ENCODE measurements around the gene YAE1.

The YAE1 gene

GRCh38 chr7:39567294-39567693 is 1.1 kb downstream of the YAE1 start:
- TF ChIP-seq CTCF (IDR thresholded peaks at IDR 0.05; ENCODE audit: low read depth, low read length), result no peak

GRCh38 chr7:39574673-39575349 is 8.6 kb downstream of the YAE1 start:
- TF ChIP-seq CTCF (IDR thresholded peaks at IDR 0.05; ENCODE audit: low read depth, low read length), result no peak

More at GRCh38 chr7:39567294-39567693, 1.1 kb downstream of the YAE1 start:
- H3K4me3 ChIP-seq (ENCODE audit: low read depth, low read length), result peak overlapping the region; percentile 76

GRCh38 chr7:39577229-39577874 is 11.1 kb downstream of the YAE1 start:
- no peak for TF ChIP-seq CTCF (IDR thresholded peaks at IDR 0.05; ENCODE audit: low read depth, low read length)
- no peak overlapping the region for H3K4me3 ChIP-seq (ENCODE audit: low read depth, low read length)

More at GRCh38 chr7:39574673-39575349, 8.6 kb downstream of the YAE1 start:
- H3K4me3 ChIP-seq (ENCODE audit: low read depth, low read length), result no peak overlapping the region

DNA sequence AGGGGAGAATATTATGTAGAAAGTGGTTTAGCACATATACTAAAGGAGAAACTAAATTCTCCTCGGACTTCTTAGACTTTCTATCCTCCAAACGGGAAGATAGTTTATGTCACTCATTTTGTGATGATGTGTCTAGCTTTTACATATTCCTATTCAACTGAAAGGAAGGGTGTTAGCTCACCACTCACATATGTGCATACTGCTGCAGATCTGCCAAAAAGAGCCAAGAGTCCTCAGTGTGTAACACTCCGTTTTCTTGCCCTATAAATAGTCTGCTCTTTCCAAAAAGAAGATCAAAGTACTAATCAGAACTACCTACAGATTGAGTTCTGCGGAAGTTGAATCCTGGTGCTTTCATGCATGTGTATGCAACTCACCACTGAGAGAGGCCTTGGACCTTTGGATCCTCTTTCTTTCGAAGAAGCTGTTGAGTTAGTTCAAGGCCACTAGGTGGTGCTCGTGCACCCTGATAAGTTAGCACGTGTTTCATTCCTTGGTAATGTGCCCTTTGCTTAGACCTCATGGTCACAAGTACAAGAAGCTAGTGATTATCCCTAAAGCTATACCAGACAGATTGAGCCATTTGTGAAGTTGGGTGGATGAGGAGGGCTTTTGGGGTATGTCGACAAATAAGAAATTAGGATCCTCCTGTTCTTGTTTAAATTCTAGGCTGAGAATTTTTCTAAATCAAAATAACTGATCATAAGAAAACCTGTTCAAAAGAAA is 14.1 kb downstream of the YAE1 start:
- no peak overlapping the region for H3K4me3 ChIP-seq (ENCODE audit: low read depth, low read length)
- peak; percentile 48 for TF ChIP-seq CTCF (IDR thresholded peaks at IDR 0.05; ENCODE audit: low read depth, low read length)

- no peak overlapping the region for H3K4me3 ChIP-seq (ENCODE audit: low read depth, low read length)
- TF ChIP-seq CTCF (IDR thresholded peaks at IDR 0.05; ENCODE audit: low read depth, low read length), result no peak
Observed at GRCh38 chr7:39582536-39582935, 16.3 kb downstream of the YAE1 start.

- TF ChIP-seq CTCF (IDR thresholded peaks at IDR 0.05; ENCODE audit: low read depth, low read length), result no peak
- H3K4me3 ChIP-seq (ENCODE audit: low read depth, low read length), result no peak overlapping the region
Observed at GRCh38 chr7:39583539-39583938, 17.3 kb downstream of the YAE1 start.

- no peak overlapping the region for H3K4me3 ChIP-seq (ENCODE audit: low read depth, low read length)
- TF ChIP-seq CTCF (IDR thresholded peaks at IDR 0.05; ENCODE audit: low read depth, low read length), result no peak
Observed at GRCh38 chr7:39587393-39587792, 21.2 kb downstream of the YAE1 start.

All from WI38 (cell line).